Measurements from ENCODE around the gene NEB. TPM values are rescaled to one million over a fixed set of nuclear protein-coding genes. Genes with fewer than 3 reads are reported as not detected.
"Not testable (repeated sequence)": the region's sequence is repeated elsewhere in the genome, so short reads cannot be mapped to it uniquely, and the experiment has no call there.

Gene NEB
- total and polyA plus RNA-seq, 2 experiments from 2014 or later: 0.40 to 1.2 TPM

- TF ChIP-seq CTCF (IDR thresholded peaks at IDR 0.05; ENCODE audit: low read depth, low read length): no peak
- Histone ChIP-seq H3K27me3 (no peaks in the 10 kb centered on the region), H3K4me1 (ENCODE audit: low read depth) (no peaks in the 10 kb centered on the region), H3K36me3 (no peaks in the 10 kb centered on the region), H3K9me3 (ENCODE audit: low read depth) (no peaks in the 10 kb centered on the region), H3K27ac (no peak overlapping the region), H3K4me3 (no peak overlapping the region)
- DNase-seq (ENCODE audit: low read depth in 1 of 2, low spot score in 1 of 2): no peak
Measured at GRCh38 chr2:151610310-151610709, 124.0 kb downstream of the NEB start.

DNA sequence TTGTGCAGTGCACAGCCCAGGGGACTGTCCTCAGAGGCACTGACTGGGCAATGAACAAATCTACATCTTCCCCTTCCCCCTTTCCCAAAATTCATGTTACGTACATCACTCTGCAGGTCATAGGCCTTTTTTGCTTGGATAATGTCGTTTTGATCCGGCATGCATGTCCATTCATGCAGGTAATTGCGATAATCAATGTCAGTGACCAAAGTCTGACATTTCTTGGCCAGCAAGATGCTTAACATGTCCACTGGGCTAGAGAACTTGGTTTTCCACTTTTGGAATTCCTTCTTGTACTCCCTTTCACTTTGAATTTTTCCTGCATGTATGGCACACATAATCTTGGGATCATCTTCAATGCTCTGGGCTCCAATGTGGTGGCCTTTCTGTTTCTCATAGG is 124.6 kb downstream of the NEB start:
- DNase-seq (ENCODE audit: low read depth in 1 of 2, low spot score in 1 of 2): no peak
- H3K27ac ChIP-seq: no peak overlapping the region
- H3K9me3 ChIP-seq (ENCODE audit: low read depth): no peaks in the 10 kb centered on the region
- H3K4me3 ChIP-seq: no peak overlapping the region
- no peaks in the 10 kb centered on the region for H3K27me3 ChIP-seq
- no peaks in the 10 kb centered on the region for H3K4me1 ChIP-seq (ENCODE audit: low read depth)
- TF ChIP-seq CTCF (IDR thresholded peaks at IDR 0.05; ENCODE audit: low read depth, low read length): no peak
- no peaks in the 10 kb centered on the region for H3K36me3 ChIP-seq

GRCh38 chr2:151607459-151608424 is 126.5 kb downstream of the NEB start:
- not testable (repeated sequence) for H3K4me1 ChIP-seq (ENCODE audit: low read depth)

DNA sequence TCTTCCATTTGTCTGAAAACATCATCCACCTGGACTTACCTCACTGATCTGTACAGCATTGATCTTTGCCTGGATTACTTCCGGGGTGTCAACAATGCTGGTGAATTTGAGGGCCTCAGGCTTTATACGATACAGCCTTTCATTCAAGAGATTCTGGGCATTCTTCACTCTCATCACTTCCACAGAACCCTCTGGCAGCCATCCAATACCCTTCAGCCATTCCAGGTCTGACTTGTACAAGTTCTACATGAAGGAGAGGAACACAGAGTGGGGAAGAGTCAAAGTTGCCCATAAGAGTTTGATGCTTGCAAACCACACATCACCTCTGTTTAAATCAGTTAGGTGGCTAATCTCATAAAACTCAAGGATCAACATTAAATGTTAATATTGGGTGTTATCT is 130.7 kb downstream of the NEB start:
- not testable (repeated sequence) for H3K36me3 ChIP-seq; H3K27me3 ChIP-seq; H3K27ac ChIP-seq; DNase-seq (ENCODE audit: low read depth in 1 of 2, low spot score in 1 of 2); H3K4me1 ChIP-seq (ENCODE audit: low read depth); H3K9me3 ChIP-seq (ENCODE audit: low read depth); H3K4me3 ChIP-seq

More at GRCh38 chr2:151607459-151608424, 126.5 kb downstream of the NEB start:
- H3K9me3 ChIP-seq (ENCODE audit: low read depth); H3K27ac ChIP-seq; H3K4me3 ChIP-seq; H3K27me3 ChIP-seq; H3K36me3 ChIP-seq; DNase-seq (ENCODE audit: low read depth in 1 of 2, low spot score in 1 of 2): not testable (repeated sequence)

GRCh38 chr2:151602402-151602801 is 131.9 kb downstream of the NEB start:
- H3K36me3 ChIP-seq; H3K27me3 ChIP-seq; H3K9me3 ChIP-seq (ENCODE audit: low read depth); H3K4me3 ChIP-seq; H3K4me1 ChIP-seq (ENCODE audit: low read depth); DNase-seq (ENCODE audit: low read depth in 1 of 2, low spot score in 1 of 2); H3K27ac ChIP-seq: not testable (repeated sequence)

GRCh38 chr2:151601803-151602202 is 132.5 kb downstream of the NEB start:
- DNase-seq (ENCODE audit: low read depth in 1 of 2, low spot score in 1 of 2); H3K9me3 ChIP-seq (ENCODE audit: low read depth); H3K36me3 ChIP-seq; H3K27ac ChIP-seq; H3K4me3 ChIP-seq; H3K4me1 ChIP-seq (ENCODE audit: low read depth); H3K27me3 ChIP-seq: not testable (repeated sequence)

- not testable (repeated sequence) for H3K27me3 ChIP-seq; H3K9me3 ChIP-seq (ENCODE audit: low read depth); DNase-seq (ENCODE audit: low read depth in 1 of 2, low spot score in 1 of 2); H3K27ac ChIP-seq; H3K4me3 ChIP-seq; H3K4me1 ChIP-seq (ENCODE audit: low read depth); H3K36me3 ChIP-seq
Measured at GRCh38 chr2:151596903-151597608, 137.2 kb downstream of the NEB start.

DNA sequence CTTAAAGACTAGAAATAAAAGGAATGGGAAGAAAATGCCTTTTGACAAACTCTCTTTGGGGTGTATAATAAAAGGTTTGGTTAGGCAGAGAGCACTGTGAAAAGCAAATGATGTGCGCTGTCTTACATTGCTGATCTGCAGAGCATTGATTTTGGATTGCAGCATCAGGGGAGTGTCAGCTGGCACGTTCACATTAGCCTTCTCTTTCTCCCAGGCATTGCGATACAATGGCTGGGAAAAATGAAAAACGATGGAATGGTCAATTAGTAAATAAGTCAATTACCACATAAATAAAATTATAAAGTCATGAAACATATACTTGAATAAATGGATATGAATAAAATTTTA is 142.4 kb downstream of the NEB start:
- H3K9me3 ChIP-seq (ENCODE audit: low read depth); H3K36me3 ChIP-seq; H3K4me1 ChIP-seq (ENCODE audit: low read depth); H3K27ac ChIP-seq; H3K4me3 ChIP-seq; H3K27me3 ChIP-seq; DNase-seq (ENCODE audit: low read depth in 1 of 2, low spot score in 1 of 2): not testable (repeated sequence)

DNA sequence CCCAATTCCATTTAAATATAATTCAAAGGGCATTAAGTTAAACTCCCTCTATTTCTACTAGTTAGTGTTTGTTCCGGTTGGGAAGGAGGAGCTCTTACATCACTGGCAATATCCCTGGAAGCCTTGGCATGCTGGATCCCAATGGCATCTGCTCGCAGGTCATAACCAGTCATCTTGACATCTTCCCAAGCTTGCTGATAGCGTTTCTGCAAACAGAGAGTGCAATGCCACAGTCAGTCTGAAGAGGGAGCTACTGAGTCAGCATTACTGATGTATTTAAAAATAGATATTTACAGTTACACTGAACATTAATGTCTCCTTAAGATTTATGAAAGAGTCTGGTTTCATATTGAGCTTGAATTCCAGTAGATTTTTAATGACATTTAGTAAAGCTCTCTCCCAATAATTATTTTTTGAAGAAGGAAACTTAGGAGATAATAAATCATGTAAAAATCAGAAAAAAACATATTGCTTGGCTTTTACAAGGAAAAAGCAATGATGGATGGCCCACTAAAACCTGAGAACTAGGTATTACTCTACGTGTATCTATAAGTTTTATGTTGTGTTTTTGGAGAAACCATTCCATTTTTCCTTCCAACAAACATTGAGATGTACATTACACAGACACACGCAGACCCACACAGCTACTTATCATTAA is 142.9 kb downstream of the NEB start:
- H3K27ac ChIP-seq; H3K4me1 ChIP-seq (ENCODE audit: low read depth); H3K4me3 ChIP-seq; H3K27me3 ChIP-seq; H3K9me3 ChIP-seq (ENCODE audit: low read depth); H3K36me3 ChIP-seq; DNase-seq (ENCODE audit: low read depth in 1 of 2, low spot score in 1 of 2): not testable (repeated sequence)

GRCh38 chr2:151581300-151581699 is 153.0 kb downstream of the NEB start:
- H3K4me1 ChIP-seq (ENCODE audit: low read depth); H3K27ac ChIP-seq; H3K4me3 ChIP-seq; H3K36me3 ChIP-seq; DNase-seq (ENCODE audit: low read depth in 1 of 2, low spot score in 1 of 2); H3K9me3 ChIP-seq (ENCODE audit: low read depth); H3K27me3 ChIP-seq: not testable (repeated sequence)

GRCh38 chr2:151580697-151581096 is 153.6 kb downstream of the NEB start:
- H3K36me3 ChIP-seq; DNase-seq (ENCODE audit: low read depth in 1 of 2, low spot score in 1 of 2); H3K4me1 ChIP-seq (ENCODE audit: low read depth); H3K27ac ChIP-seq; H3K4me3 ChIP-seq; H3K27me3 ChIP-seq; H3K9me3 ChIP-seq (ENCODE audit: low read depth): not testable (repeated sequence)
